Measurements from ENCODE around the gene POU2F1. TPM values are rescaled to one million over a fixed set of nuclear protein-coding genes. Genes with fewer than 3 reads are reported as not detected.

POU2F1 gene
- polyA plus RNA-seq, 4 donors: 8.1 to 16.6 (median 16.2) TPM

DNA sequence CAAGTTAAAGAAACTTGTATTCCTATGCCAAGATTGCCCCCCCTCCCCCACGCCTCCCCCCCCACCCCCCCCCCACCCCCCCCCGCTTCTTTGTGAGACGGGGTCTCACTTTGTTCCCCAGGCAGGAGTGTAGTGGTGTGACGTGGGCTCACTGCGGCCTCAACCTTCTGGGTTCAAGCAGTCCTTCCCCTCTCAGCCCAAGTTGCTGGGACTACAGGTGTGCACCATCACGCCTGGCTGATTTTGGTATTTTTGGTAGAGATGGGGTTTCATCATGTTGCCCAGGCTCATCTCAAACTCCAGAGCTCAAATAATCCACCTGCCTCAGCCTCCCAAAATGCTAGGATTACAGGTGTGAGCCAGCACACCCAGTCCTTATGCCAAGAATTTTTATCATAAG lies 136.6 kb downstream of the POU2F1 start:
- DNase-seq (ENCODE audit: low read depth in 4 of 4, low spot score in 3 of 4): no peak

- DNase-seq (ENCODE audit: low read depth in 4 of 4, low spot score in 3 of 4): no peak
These were observed 138.6 kb downstream of the POU2F1 start for GRCh38 chr1:167359295-167359694.

GRCh38 chr1:167360120-167360519 lies 139.4 kb downstream of the POU2F1 start:
- no peak for DNase-seq (ENCODE audit: low read depth in 4 of 4, low spot score in 3 of 4)

- no peak for DNase-seq (ENCODE audit: low read depth in 4 of 4, low spot score in 3 of 4)
These were observed 142.0 kb downstream of the POU2F1 start for GRCh38 chr1:167362638-167363037.

DNA sequence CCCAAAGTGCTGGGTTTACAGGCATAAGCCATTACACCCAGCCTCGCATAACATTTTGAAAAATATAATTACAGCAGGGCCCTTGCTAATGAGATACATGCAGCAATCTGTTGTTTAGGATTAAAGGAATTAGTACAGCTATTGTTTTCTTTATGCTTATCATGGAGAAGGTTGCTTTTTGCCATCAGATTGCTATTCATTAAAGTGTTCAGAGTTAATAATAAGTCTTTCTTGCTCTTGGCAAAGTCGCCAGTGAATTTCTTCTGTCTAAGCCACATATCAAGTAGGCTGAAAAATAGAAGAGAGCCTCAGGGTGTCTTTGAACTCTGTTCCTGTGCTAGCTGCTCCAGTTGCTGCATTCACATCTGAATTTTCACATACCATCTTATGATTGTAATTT lies 144.1 kb downstream of the POU2F1 start:
- DNase-seq (ENCODE audit: low read depth in 4 of 4, low spot score in 3 of 4): no peak

DNA sequence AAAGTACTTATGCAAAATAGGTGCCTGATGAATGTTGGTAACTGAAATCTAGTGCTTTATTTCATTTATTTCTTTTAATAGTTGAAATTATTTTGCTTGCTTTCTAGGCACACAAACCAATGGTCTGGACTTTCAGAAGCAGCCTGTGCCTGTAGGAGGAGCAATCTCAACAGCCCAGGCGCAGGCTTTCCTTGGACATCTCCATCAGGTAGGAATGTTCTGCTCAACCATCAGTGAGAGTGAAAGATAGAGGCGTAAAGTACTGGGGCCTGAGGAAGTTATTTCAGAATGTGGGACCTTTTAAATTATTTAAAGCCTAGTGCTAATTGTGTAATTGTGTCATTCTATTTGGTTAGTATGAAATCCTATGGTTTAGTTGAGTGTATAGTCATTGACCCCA lies 144.7 kb downstream of the POU2F1 start:
- no peak for DNase-seq (ENCODE audit: low read depth in 4 of 4, low spot score in 3 of 4)

- no peak for DNase-seq (ENCODE audit: low read depth in 4 of 4, low spot score in 3 of 4)
These were observed 147.0 kb downstream of the POU2F1 start for GRCh38 chr1:167367705-167368104.

GRCh38 chr1:167369175-167369574 lies 148.5 kb downstream of the POU2F1 start:
- no peak for DNase-seq (ENCODE audit: low read depth in 4 of 4, low spot score in 3 of 4)

GRCh38 chr1:167369933-167370332 lies 149.2 kb downstream of the POU2F1 start:
- DNase-seq (ENCODE audit: low read depth in 4 of 4, low spot score in 3 of 4): no peak

- DNase-seq (ENCODE audit: low read depth in 4 of 4, low spot score in 3 of 4): no peak
These were observed 150.3 kb downstream of the POU2F1 start for GRCh38 chr1:167371030-167371429.

DNA sequence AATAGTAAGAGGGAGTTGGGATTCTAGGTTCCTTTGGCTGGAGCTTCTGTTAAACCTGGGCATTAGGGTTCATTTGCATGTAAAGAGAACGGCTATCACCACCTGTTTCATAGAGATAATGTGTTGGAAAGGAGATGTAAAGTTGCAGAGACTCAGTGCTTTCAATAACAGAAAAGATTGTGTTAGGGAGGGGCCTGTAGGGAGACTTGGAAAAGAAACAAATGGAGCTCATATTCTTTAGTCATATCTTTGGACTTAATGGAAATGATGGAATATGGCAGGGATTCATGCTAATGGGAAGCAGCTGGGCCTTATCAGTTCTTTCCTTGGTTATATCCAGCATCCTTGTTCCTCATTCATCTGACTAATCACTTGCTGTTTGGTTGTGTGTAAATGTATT lies 152.7 kb downstream of the POU2F1 start:
- DNase-seq (ENCODE audit: low read depth in 4 of 4, low spot score in 3 of 4): peak in 2 of 4 donors; percentile 2 to 5

- no peak for DNase-seq (ENCODE audit: low read depth in 4 of 4, low spot score in 3 of 4)
These were observed 153.3 kb downstream of the POU2F1 start for GRCh38 chr1:167373986-167374385.

DNA sequence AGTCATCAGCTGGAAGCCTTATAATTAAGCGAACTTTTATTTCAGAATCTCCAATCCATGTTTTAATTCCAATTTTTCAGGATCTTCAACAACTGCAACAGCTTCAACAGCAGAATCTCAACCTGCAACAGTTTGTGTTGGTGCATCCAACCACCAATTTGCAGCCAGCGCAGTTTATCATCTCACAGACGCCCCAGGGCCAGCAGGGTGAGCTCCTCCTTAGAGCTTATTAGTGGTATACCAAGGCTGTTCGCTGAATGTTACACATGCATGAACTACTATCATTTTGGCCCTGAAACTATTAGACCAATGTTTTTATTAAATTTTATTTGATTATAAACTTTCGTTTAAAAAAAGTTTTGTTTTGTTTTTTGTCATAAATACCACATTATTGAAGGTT lies 155.3 kb downstream of the POU2F1 start:
- DNase-seq (ENCODE audit: low read depth in 4 of 4, low spot score in 3 of 4): no peak

GRCh38 chr1:167387251-167387910 lies 166.7 kb downstream of the POU2F1 start:
- no peak for DNase-seq (ENCODE audit: low read depth in 4 of 4, low spot score in 3 of 4)

- no peak for DNase-seq (ENCODE audit: low read depth in 4 of 4, low spot score in 3 of 4)
These were observed 168.3 kb downstream of the POU2F1 start for GRCh38 chr1:167388976-167389375.

DNA sequence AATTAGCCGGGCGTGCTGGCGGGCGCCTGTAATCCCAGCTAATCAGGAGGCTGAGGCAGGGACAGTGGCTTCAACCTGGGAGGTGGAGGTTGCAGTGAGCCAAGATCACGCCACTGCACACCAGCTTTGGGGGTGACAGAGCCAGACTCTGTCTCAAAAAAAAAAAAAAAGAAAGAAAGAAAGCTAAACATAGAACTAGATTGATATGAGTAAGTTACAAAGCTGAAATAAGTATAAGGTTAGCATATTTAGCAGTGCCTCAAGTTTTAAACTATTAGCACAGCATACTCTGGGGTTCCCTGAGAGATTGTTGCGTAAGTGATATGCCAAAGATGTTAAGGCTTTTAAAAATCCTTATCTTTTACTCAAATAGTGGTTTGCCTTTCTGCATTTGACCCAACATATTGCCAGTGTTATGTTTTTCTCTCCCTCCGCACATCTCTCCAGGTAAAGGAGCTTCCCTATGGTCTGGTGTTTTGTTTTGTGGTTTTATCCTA lies 171.6 kb downstream of the POU2F1 start:
- no peak for DNase-seq (ENCODE audit: low read depth in 4 of 4, low spot score in 3 of 4)

DNA sequence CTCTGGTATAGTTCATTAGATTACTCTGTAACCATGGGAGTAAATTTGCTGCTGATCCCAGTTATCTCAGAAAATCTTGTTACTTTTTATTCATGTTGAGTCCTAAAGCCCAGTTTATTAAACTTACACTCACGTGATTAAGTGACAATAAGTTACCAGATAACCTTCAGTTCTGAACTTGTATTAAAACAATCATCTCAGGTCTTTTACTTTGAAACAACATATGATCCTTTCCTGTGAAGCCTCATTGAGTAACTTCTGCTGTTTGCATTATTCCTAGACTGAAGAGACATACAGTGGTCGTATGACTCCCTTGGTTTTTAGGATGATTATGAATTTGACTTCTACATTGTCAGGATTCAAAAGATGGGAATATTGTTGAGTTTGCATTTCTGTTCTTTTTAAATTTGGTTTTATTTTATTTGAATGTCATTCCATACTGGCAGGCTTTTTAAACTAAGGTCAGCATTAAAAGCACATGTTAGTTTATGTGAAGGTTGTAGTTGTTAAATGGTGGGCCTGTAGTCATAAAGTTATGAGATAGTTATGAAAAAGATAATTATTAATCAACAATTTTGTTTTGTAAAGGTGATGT lies 179.8 kb downstream of the POU2F1 start:
- no peak for DNase-seq (ENCODE audit: low read depth in 4 of 4, low spot score in 3 of 4)

DNA sequence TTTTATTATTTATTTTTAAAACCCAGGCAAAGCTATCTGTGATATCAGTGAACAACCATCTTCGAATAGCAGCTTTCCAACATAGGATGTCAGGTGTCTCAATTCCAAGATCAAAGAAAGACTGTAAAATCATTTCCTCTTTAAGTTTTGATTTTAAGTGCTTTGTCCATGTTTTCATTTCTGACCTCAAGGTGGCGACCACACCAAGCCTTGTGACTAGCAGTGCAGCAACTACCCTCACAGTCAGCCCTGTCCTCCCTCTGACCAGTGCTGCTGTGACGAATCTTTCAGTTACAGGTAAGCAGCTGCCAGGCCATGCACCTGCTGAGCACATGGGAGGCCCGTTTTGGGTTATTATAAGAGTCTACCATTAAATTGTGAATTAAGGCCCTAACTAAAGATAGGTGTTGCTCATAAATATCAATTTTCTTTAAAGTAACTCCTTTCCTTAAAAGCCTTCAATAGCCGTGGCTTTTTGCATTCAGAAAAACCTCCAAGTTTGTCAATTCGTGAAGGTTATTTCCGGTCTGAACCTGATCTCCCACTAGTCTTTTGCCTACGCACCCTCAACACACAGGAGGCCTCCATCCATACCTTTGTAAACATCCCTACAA lies 180.7 kb downstream of the POU2F1 start:
- DNase-seq (ENCODE audit: low read depth in 4 of 4, low spot score in 3 of 4): peak in 3 of 4 donors; percentile 8 to 19 (median 14)

GRCh38 chr1:167404161-167404888 lies 183.6 kb downstream of the POU2F1 start:
- DNase-seq (ENCODE audit: low read depth in 4 of 4, low spot score in 3 of 4): no peak

- no peak for DNase-seq (ENCODE audit: low read depth in 4 of 4, low spot score in 3 of 4)
These were observed 184.2 kb downstream of the POU2F1 start for GRCh38 chr1:167404908-167405307.

DNA sequence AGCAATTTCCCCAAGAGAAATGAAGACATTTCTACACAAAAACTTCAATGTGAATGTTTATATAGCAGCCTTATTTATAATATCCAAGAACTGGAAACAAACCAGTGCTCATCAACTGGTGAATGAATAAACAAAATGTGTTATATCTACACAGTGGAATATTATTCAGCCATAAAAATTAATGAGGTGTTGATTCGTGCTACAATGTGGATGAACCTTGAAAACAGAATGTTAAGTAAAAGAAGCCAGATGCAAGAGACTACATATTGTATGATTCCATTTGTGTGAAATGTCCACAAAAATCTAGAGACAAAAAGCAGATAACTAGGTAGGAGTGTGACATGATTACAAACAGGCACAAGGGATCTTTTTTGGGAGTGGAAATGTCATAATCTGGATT lies 187.7 kb downstream of the POU2F1 start:
- DNase-seq (ENCODE audit: low read depth in 4 of 4, low spot score in 3 of 4): no peak
